ENCODE results near the gene CLTA.
"Not testable (repeated sequence)": the region's sequence is repeated elsewhere in the genome, so short reads cannot be mapped to it uniquely, and the experiment has no call there.

The CLTA gene

DNA sequence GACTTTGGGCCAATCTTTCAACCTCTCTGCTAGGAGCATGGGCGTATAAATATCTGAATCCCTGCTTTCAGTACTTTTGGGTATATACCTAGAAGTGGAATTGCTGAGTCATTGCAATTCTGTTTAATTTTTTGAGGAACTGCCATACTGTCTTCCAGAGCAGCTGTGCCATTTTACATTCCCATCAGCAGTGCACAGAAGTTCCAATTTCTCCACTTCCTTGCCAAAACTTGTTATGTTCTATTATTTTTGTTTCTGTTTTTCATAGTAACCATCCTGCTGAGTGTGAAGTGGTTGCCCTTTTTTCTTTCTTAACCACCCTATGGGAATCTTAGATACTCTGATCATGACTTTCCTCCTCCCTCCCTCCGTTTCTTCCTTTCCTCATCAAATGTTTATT lies 32.6 kb upstream of the CLTA start:
- DNase-seq (ENCODE audit: low read depth in 2 of 2) = no peak

DNA sequence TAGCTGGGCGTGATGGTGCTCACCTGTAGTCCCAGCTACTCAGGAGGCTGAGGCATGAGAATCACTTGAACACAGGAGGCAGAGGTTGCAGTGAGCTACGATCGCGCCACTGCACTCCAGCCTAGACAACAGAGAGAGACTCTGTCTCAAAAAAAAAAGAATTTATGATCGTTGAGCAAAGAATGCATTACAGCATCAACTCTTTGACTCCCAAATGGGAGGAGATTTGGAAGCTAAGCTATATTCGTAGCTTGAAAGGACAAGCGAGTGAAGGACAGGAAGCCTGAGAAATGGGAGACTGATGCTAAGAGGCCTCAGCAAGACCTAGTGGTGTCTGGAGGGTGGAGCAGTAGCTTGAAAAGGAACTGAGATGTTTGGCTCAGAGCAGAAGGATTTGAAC lies 31.8 kb upstream of the CLTA start:
- no peak for DNase-seq (ENCODE audit: low read depth in 2 of 2)

DNA sequence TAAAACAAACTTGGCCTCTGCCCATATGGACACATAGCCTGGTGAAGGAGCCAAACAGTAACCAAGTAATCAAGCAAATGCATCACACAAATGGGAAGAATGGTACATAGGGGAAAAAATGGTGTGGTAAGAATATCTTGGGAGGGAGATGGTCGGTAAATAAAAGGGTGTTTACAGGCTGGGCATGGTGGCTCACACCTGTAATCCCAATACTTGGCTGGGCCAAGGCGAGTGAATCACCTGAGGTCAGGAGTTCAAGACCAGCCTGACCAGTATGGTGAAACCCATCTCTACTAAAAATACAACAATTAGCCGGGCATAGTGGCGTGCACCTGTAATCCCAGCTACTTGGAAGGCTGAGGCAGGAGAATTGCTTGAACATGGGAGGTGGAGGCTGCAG lies 31.2 kb upstream of the CLTA start:
- DNase-seq (ENCODE audit: low read depth in 2 of 2) = not testable (repeated sequence)

DNA sequence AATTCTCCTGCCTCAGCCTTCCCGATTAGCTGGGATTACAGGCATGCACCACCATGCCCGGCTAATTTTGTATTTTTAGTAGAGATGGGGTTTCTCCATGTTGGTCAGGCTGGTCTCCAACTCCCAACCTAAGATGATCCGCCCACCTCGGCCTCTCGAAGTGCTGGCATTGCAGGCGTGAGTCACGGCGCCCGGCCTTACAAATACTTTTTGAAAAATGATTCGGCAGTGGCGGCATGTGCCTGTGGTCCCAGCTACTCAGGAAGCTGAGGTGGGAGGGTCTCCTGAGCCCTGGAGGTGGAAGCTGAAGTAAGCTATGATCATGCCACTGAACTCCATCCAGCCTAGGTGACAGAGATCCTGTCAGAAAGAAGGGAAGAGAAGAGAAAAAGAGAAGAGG lies 30.6 kb upstream of the CLTA start:
- DNase-seq (ENCODE audit: low read depth in 2 of 2) = not testable (repeated sequence)

DNA sequence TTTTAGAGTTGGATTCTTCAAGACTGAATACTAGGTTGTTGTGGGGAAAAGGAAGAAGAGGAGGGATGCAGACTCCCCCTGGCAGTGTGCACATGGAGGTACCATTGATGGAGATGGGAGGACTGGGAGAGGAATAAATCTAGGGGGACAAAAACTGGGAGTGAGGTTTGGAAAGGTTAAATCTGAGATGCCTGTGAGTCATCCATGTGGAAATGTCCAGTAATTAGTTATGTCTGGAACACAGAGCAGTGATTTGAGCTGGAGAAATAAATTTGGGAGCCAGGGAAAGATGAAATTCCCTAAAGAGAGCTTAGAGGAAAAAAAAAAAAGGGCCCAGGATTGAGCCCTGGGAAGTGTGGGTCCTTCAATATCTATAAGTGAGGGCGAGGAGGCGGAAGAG lies 29.5 kb upstream of the CLTA start:
- DNase-seq (ENCODE audit: low read depth in 2 of 2) = no peak

DNA sequence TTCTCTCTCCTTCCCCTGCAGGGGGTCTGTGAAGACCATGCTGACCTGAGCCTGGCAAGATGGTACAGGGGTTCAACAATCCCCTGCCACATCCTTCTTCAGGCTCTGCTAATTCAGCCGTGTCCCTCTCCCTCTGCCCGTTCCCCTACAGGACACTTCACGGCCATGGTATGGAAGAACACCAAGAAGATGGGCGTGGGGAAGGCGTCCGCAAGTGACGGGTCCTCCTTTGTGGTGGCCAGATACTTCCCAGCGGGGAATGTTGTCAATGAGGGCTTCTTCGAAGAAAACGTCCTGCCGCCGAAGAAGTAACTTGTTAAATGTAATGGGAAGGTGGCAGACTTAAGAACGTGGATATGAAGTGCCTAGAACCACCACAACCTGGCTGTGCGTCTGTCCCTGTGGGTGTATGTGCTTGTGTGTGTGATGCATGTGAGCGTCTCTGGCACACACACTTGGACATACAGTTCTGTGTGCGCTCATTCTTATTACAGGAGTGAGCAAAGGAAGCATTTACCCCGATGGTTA lies 28.4 kb upstream of the CLTA start:
- no peak for DNase-seq (ENCODE audit: low read depth in 2 of 2)

DNA sequence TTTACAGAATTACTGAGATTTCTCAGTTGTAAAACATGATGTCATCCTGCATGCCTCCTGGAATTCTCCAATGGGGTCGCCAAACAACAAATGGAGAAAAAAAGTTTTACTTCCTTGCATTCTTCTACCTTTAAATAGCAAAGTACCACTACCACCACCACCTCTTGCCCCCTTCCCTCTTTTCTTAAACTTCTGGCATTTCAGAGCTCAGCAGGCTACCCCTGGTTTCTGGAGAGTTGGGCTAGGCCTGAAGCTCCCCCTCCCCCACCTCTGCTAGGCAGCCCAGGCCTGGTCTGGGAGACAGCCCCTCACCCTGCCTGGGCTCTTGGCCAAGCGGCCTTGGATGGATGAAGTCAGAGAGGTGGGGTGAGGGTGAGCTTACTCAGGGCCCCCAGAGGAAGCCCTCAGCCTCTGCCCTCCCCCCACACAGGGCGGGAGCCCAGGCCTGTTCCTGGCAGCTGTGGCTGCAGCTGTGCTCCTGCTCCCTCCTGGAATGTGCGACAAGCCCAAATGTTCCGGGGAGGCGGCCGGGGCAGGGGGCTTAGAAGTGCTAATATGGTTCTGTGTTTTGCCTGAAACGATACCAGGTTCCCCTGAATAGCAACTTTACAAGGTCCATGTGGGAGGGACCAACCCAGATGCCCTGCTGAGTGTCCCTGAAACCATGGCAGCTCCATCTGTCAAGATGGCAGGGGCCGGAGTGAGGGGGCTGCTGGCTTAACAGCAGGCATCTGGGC lies 27.5 kb upstream of the CLTA start:
- no peak for DNase-seq (ENCODE audit: low read depth in 2 of 2)

DNA sequence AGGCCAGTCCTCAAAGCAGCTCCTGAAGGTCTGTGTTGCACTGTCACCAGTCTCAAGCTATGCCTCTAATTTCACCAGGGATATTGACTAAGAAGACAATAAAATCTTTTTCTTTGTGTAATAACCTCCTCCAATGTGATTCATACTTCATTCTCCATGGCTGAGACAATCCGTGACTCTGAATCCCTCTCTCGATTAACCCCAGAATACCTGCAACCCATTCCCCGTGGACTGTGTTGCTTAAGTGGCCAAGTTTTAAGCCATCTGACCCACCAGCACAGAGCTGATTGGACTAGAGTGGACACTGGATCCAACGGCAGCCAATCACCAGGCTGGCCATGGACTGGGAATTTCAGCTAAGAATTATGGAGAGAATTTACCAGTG lies 26.9 kb upstream of the CLTA start:
- no peak for DNase-seq (ENCODE audit: low read depth in 2 of 2)

DNA sequence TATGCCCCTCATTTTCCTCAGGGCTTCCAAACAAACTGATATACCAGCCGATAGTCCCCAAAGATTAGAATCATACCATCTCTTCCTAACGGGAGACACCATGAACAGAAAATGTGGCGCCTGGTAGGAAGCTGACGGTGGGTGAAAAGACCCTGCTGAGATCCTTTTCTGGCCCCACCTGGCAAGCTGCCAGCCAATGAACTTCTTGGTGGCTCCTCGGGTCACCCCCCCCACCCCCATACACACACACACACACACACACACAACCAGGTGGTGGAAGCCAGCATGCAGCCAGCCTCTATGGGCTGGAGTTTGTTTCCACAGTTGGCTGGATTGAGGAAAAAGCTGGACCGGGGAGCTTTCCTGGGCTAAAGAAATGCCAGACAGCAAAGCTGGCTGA lies 26.3 kb upstream of the CLTA start:
- no peak for DNase-seq (ENCODE audit: low read depth in 2 of 2)

DNA sequence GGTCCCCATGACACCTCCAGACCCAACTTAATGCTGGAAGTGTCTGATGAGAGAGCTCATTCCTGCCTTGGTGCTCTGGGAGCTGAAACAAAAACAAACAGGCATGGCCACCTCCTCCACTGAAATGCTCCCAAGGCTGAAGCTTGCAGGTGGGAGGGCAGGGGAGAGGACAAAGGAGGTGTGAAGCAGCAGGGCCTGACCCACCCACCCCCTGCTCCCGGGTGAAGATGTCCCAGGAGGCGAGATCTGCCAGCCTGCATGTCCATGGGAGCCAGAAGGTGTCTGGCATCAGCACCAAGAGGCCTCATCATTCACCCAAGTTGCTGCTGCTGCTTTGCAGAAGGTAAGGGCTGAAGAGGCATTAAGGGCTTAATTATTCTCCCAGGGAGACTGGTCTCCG lies 25.7 kb upstream of the CLTA start:
- no peak for DNase-seq (ENCODE audit: low read depth in 2 of 2)

DNA sequence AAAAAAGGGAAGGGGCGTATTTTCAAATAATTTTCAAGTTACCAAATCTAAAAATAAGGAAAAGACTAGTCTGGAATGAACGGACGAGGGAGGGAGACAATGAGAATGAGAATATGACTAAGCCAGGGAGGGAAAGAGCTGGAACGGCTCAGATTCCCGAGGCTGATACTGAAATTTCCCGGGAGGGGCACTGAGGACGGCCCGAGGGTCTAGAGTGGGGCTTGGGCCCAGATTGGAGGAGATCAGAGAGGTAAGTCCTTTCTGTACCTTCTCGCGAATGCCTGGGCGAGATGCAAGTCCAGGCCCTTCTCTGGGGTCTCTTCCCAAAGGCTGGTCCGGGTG lies 24.9 kb upstream of the CLTA start:
- DNase-seq (ENCODE audit: low read depth in 2 of 2) = no peak

DNA sequence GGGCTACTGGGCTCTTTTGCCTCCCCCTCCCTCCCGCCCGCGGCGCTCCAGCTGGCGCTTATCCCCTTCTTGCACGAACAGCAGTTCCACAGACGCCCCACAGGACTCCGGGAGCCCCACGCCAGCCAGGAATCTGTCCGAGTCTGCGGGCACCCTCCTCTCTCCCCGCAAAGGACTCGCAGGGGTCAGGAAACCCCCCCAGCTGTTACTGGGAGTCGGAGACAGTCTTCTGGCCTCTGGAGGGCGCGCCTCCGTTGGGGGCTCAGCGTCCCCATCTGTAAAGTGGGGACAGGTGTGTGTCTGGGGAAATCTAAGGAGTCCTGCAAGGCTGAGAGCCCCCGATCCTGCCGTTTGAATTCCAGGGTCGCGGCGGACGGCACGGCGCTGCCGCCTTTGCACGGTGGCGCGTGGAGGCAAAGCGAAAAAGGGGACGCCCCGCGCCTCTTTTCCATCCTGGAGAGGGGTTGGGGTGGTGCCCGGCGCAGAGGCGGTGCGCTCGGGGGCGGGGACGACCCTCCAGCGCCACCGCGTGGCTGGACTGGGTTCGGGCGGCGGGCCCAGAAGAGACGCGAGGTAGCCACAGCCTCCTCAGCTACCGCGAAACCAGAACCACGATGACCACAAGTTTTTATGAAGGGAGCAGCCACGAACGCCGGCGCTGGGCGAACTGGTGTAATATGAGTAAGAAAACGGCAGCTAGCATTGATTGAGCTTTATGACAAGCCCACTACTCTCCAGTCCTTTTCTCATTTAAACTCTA lies 24.4 kb upstream of the CLTA start:
- peak; percentile 69 to 76 for DNase-seq (ENCODE audit: low read depth in 2 of 2)

DNA sequence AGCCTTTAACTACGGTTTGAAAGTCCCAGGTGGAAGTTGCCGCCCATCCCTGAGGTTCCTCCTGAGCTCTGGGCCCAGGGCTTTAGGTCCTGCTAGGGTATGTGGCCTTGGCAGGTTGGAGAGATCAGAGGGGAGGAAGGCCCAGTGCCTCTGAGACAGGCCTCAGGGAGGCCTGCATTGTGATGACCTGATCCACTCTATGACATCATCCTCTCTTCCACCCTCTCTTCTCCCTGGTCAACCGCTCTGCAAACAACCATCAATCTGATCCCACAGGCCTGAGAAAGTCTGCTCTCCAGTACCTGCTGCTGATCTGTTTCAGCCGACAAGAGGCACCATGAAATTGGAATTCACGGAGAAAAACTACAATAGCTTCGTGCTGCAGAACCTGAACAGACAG lies 21.6 kb upstream of the CLTA start, which contains the start of gene CCIN:
Gene CCIN, plus strand, starts transcription at position 223 of the 400 bp plus-strand sequence. Its CDS starts 115 bp downstream, at position 338.
- no peak for DNase-seq (ENCODE audit: low read depth in 2 of 2)

DNA sequence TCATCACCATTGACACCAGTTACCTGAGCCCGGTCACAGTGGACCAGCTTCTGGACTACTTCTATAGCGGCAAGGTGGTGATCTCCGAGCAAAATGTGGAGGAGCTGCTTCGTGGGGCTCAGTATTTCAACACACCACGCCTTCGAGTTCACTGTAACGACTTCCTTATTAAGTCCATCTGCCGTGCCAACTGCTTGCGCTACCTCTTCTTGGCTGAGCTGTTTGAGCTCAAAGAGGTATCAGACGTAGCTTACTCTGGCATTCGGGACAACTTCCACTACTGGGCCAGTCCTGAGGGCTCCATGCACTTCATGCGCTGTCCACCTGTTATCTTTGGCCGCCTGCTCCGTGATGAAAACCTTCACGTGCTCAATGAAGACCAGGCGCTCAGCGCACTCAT lies 21.0 kb upstream of the CLTA start:
- no peak for DNase-seq (ENCODE audit: low read depth in 2 of 2)

DNA sequence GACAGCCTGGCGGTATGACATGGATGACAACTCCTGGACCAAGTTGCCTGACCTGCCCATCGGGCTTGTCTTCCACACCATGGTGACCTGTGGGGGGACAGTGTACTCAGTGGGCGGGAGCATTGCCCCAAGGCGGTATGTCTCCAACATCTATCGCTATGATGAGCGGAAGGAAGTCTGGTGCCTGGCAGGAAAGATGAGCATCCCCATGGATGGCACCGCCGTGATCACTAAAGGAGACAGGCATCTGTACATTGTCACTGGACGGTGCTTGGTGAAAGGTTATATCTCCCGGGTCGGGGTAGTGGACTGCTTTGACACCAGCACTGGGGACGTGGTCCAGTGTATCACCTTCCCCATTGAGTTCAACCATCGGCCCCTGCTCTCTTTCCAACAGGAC lies 20.2 kb upstream of the CLTA start:
- DNase-seq (ENCODE audit: low read depth in 2 of 2) = no peak

DNA sequence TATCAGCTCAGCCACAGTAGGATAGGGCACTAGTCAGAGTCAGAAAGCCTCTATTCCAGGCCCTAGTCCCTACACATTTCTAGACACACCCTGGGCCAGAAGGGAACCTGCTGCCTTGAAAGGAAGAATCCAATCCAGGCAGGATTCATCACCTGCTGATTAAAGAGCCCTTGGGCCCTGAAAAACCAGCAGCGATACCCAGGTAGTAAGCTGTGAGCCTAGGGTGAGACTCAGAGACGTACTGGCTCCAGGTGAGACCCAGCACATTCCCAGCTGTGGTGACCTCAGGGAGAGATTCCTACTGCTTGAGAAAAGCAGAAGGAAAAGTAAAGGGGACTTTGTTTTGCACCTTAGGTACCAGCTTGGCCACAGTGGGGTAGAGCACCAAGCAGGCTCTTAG lies 16.9 kb upstream of the CLTA start:
- no peak for DNase-seq (ENCODE audit: low read depth in 2 of 2)

DNA sequence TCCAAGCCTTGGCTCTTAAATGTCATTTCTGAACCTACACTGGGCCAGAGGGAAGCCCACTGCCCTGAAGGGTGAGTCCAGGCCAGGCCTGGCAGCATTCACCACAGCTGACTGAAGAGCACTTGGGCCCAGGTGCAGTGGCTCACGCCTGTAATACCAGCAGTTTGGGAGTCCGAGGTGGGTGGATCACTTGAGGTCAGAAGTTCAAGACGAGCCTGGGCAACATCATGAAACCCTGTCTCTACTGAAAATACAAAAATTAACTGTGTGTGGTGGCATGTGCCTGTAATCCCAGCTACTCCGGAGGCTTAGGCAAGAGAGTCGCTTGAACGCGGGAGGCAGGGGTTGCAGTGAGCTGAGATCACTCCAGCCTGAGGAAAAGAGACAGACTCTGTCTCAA lies 16.4 kb upstream of the CLTA start:
- DNase-seq (ENCODE audit: low read depth in 2 of 2) = no peak

DNA sequence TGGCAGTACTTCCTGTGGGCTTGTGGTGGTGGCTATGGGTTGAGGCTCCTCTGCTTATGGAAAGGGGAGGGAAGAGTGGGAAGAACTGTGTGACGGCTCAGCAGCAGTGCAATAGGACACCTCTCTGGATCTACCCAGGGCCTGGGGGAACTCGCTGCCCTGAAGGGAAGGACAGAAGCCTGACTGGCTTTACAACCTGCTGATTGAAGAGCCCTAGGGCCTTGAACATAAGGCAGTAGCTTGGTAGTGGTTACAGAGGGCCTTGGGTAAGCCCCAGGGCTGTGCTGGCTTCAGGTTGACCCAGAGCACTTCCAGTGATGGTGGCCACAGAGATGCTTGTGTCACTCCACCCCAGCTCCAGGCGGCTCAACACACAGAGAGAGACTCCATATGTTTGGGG lies 16.0 kb upstream of the CLTA start:
- no peak for DNase-seq (ENCODE audit: low read depth in 2 of 2)

DNA sequence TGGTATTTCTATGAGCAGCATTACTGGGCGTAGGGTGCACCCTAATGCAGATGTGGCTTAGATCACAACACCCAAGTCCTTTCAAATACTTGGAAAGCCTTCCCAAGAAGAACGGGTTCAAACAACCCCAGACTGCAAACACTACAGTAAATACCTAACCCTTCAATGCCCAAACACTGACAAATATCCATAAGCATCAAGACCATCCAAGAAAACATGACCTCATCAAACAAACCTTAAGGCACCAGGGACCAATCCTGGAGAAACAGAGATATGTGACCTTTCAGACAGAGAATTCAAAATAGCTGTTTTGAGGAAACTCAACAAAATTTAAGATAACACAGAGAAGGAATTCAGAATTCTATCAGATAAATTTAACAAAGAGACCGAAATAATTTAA lies 15.5 kb upstream of the CLTA start:
- not testable (repeated sequence) for DNase-seq (ENCODE audit: low read depth in 2 of 2)

DNA sequence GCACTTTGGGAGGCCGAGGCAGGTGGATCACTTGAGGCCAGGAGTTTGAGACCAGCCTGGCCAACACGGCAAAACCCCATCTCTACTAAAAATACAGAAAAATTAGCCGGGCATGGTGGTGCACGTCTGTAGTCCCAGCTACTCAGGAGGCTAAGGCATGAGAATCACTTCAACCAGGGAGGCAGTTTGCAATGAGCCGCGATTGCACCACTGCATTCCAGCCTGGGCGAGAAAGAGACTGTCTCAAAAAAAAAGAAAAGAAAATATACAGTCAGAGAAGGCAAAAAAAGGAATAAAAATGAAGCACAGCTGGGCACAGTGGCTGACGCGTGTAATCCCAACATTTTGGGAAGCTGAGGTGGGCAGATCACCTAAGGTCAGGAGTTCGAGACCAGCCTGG lies 14.2 kb upstream of the CLTA start:
- not testable (repeated sequence) for DNase-seq (ENCODE audit: low read depth in 2 of 2)

DNA sequence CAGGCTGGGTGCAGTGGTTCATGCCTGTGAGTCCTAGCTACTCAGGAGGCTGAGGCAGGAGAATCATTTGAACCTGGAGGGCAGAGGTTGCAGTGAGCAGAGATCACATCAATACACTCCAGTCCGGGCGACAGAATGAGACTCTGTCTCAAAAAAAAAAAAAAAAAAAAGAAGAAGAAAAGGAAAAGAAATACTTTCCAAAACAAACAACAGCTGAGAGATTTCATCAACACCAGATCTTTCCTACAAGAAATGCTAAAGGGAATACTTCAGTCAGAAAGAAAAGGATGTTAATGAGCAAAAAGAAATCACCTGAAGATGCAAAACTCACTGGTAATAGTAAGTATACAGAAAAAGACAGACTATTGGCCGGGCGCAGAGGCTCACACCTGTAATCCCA lies 13.2 kb upstream of the CLTA start:
- DNase-seq (ENCODE audit: low read depth in 2 of 2) = no peak

DNA sequence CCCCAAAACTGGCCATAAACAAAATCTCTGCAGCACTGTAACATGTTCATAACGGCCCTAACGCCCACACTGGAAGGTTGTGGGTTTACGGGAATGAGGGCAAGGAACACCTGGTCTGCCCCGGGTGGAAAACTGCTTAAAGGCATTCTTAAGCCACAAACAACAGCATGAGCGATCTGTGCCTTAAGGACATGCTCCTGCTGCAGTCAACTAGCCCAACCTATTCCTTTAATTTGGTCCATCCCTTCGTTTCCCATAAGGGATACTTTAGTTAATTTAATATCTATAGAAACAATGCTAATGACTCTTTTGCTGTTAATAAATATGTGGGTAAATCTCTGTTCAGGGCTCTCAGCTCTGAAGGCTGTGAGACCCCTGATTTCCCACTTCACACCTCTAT lies 10.5 kb upstream of the CLTA start:
- not testable (repeated sequence) for DNase-seq (ENCODE audit: low read depth in 2 of 2)

DNA sequence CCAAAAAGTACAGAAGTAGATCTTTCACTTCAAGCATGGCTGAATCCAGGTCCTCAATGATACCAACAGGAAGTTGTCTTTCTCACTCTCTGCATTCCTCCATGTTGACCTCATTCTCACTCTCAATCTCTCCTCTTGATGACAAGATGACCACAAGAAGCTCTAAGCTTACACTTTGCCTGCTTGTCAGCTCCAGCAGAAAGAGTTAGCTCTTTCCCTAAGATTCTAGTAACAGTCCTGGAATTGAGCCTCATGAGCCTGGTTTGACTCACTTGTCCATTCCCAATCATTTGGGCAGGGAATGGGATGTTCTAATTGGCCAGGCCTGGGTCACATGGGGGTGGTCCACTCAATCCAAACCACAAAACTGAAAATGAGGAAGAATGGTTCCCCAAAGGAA lies 3.3 kb upstream of the CLTA start:
- DNase-seq (ENCODE audit: low read depth in 2 of 2) = no peak

All from stimulated activated CD8-positive, alpha-beta memory T cell treated with anti-CD3 and anti-CD28 coated beads, Interleukin-7, amount 100 ng/mL, for 1 hour (primary cell).